Osteocyte (in vitro differentiated cells): ENCODE data around the gene YEATS4. TPM values are rescaled to one million over a fixed set of nuclear protein-coding genes. Genes with fewer than 3 reads are reported as not detected.

Source experiments
- DNase-seq: peaks from one replicate; pipeline ENCODE4 v3.0.0; 2021; ENCODE audit warnings: mixed read lengths; ENCODE audit not compliant: unreplicated experiment; ENCODE audit errors: extremely low spot score
- H3K27ac Mint-ChIP-seq: one replicate; pipeline ENCODE4 v1.8.0; 2021; ENCODE audit warnings: mild to moderate bottlenecking, mixed read lengths; ENCODE audit not compliant: unreplicated experiment
- H3K27me3 Mint-ChIP-seq: one replicate; pipeline ENCODE4 v1.8.0; 2021; ENCODE audit warnings: mixed read lengths; ENCODE audit not compliant: unreplicated experiment
- H3K36me3 Mint-ChIP-seq: one replicate; pipeline ENCODE4 v1.8.0; 2021; ENCODE audit warnings: mixed read lengths; ENCODE audit not compliant: unreplicated experiment
- H3K4me1 Mint-ChIP-seq: one replicate; pipeline ENCODE4 v1.8.0; 2021; ENCODE audit warnings: mixed read lengths; ENCODE audit not compliant: unreplicated experiment
- H3K4me3 Mint-ChIP-seq: one replicate; pipeline ENCODE4 v1.8.0; 2021; ENCODE audit warnings: mild to moderate bottlenecking, moderate library complexity, mixed read lengths; ENCODE audit not compliant: unreplicated experiment
- H3K9me3 Mint-ChIP-seq: one replicate; pipeline ENCODE4 v1.8.0; 2021; ENCODE audit warnings: mixed read lengths; ENCODE audit not compliant: unreplicated experiment
- CTCF ChIP-seq: fragments of 200-600 bp; sonication (generic); IDR thresholded peaks from 2 replicates; pipeline ENCODE4 v1.5.0; 2021; ENCODE audit warnings: antibody characterized with exemption, mild to moderate bottlenecking, moderate library complexity
- total RNA-seq: library from RNA; stranded (reverse); gene quantifications from 2 replicates; pipeline ENCODE4 v1.2.1, GENCODE V29; 2021

The YEATS4 gene
- total RNA-seq, 1 donor from 2014 or later: 15.9 TPM

GRCh38 chr12:69431591-69432222 lies 72.2 kb downstream of the YEATS4 start:
- no peaks in the 10 kb centered on the region for H3K9me3 Mint-ChIP-seq
- no peaks in the 10 kb centered on the region for H3K36me3 Mint-ChIP-seq
- peaks cover 27% of the 10 kb centered on the region for H3K4me1 Mint-ChIP-seq
- no peaks in the 10 kb centered on the region for H3K27me3 Mint-ChIP-seq
- no peak overlapping the region for H3K4me3 Mint-ChIP-seq
- no peak for TF ChIP-seq CTCF
- DNase-seq: no peak
- peak overlapping the region; percentile 66 for H3K27ac Mint-ChIP-seq

DNA sequence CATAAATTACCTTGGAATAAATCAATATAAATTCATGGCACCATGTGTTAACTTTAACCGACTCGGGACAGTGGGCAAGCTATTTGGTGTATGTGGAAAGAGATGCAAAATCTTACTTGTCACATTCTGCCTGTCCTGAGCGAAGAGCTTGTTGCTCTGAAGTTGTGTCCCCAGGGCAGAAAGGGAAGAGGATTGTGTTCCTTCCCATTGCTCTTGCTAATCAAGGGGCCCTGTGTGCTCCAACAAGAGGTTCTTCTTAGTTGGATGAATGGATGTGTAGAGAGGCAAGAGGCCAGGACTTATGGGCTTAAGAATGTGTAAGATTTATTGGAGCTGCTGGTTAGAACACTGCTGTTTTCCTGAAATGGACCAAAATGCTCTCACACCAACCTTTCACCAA lies 74.1 kb downstream of the YEATS4 start:
- no peaks in the 10 kb centered on the region for H3K36me3 Mint-ChIP-seq
- H3K27ac Mint-ChIP-seq: no peak overlapping the region
- no peak for TF ChIP-seq CTCF
- no peaks in the 10 kb centered on the region for H3K27me3 Mint-ChIP-seq
- no peak overlapping the region for H3K4me3 Mint-ChIP-seq
- peaks cover 23% of the 10 kb centered on the region for H3K4me1 Mint-ChIP-seq
- H3K9me3 Mint-ChIP-seq: no peaks in the 10 kb centered on the region
- DNase-seq: no peak

GRCh38 chr12:69435644-69436043 lies 76.1 kb downstream of the YEATS4 start:
- Mint-ChIP-seq H3K9me3 (no peaks in the 10 kb centered on the region), H3K4me3 (no peak overlapping the region), H3K27ac (no peak overlapping the region), H3K4me1 (peaks cover 15% of the 10 kb centered on the region), H3K27me3 (no peaks in the 10 kb centered on the region), H3K36me3 (no peaks in the 10 kb centered on the region)
- DNase-seq: no peak
- TF ChIP-seq CTCF: no peak

DNA sequence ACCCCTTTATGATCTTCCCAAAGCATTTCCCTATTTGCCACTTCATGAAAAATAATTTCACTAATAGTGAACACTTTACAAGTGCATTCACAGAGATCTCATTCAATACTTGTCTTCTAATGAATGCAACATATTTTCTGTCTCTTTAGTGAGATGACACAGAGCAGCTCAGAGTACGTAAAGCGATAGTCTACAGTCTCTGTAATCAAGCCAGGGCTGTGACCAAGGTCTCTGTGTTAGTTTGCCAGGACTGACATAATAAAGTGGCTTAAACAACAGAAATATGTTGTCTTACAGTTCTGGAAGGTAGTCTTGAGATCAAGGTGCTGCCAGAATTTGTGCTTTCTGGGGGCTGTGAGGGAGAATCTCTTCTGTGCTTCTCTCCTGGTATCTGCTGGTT lies 77.5 kb downstream of the YEATS4 start:
- Mint-ChIP-seq H3K27ac (no peak overlapping the region), H3K4me3 (no peak overlapping the region), H3K27me3 (no peaks in the 10 kb centered on the region), H3K9me3 (no peaks in the 10 kb centered on the region), H3K36me3 (no peaks in the 10 kb centered on the region), H3K4me1 (peaks cover under 1% of the 10 kb centered on the region)
- no peak for TF ChIP-seq CTCF
- no peak for DNase-seq

- no peaks in the 10 kb centered on the region for H3K9me3 Mint-ChIP-seq
- H3K27me3 Mint-ChIP-seq: no peaks in the 10 kb centered on the region
- H3K36me3 Mint-ChIP-seq: no peaks in the 10 kb centered on the region
- no peaks in the 10 kb centered on the region for H3K4me1 Mint-ChIP-seq
- H3K27ac Mint-ChIP-seq: no peak overlapping the region
- H3K4me3 Mint-ChIP-seq: no peak overlapping the region
- no peak for DNase-seq
- TF ChIP-seq CTCF: no peak
Measured at GRCh38 chr12:69438539-69438938, 79.0 kb downstream of the YEATS4 start.
